GM10266 (cell line): Measurements from ENCODE around the gene DEFB132.
"Not testable (repeated sequence)": the region's sequence is repeated elsewhere in the genome, so short reads cannot be mapped to it uniquely, and the experiment has no call there.

Experiments
- DNase-seq: peaks from one replicate; pipeline ENCODE4 v3.0.0; 2012; ENCODE audit errors: extremely low spot score
- CTCF ChIP-seq: IDR thresholded peaks from 2 replicates; pipeline ENCODE4 v1.5.1; 2012; ENCODE audit warnings: mild to moderate bottlenecking, low read depth; ENCODE audit not compliant: control insufficient read depth, insufficient read depth; ENCODE audit errors: missing control alignments

DEFB132 gene

GRCh38 chr20:237929-238328, 19.6 kb upstream of the DEFB132 start:
- DNase-seq: no peak
- TF ChIP-seq CTCF: no peak

GRCh38 chr20:242905-243304, 14.6 kb upstream of the DEFB132 start:
- no peak for TF ChIP-seq CTCF

GRCh38 chr20:251354-251753, 6.2 kb upstream of the DEFB132 start:
- DNase-seq: no peak
- TF ChIP-seq CTCF: no peak

More at GRCh38 chr20:242905-243304, 14.6 kb upstream of the DEFB132 start:
- DNase-seq: no peak

- DNase-seq: no peak
- no peak for TF ChIP-seq CTCF
Observed at GRCh38 chr20:252801-253200, 4.7 kb upstream of the DEFB132 start.

- not testable (repeated sequence) for DNase-seq
Observed at GRCh38 chr20:253447-253846, 4.1 kb upstream of the DEFB132 start.

GRCh38 chr20:258269-258858, 840 bp downstream of the DEFB132 start:
- TF ChIP-seq CTCF: no peak
- no peak for DNase-seq

- TF ChIP-seq CTCF: no peak
- DNase-seq: no peak
Observed at GRCh38 chr20:258963-259362, 1.4 kb downstream of the DEFB132 start.

GRCh38 chr20:259981-260380, 2.5 kb downstream of the DEFB132 start:
- no peak for DNase-seq
- TF ChIP-seq CTCF: no peak
